Heart left ventricle (tissue), 13 donors: ENCODE measurements around the gene TEAD1.

ENCODE experiments used
- CTCF ChIP-seq, 12 donors: fragments of 200-600 bp; sonication (generic) in 4 of 12; IDR thresholded peaks; one replicate each; pipeline versions ENCODE4 v1.5.0 to v1.8.0; 2018 to 2022; ENCODE audit warnings: antibody characterized with exemption in 12 of 12, mild to moderate bottlenecking in 5 of 12
- POLR2A ChIP-seq, 2 donors: fragments of 450-650 bp; IDR thresholded peaks; one replicate each; pipeline ENCODE4 v1.6.1; 2017; ENCODE audit warnings: antibody characterized with exemption in 2 of 2, mild to moderate bottlenecking in 2 of 2, moderate library complexity in 2 of 2
- donor health status: ischemic (EF 13 %, LVEDD 7.1; RV severe dilation, severe dysfunction).
- donor health status: DM: no; HTN: yes; CAD: no.
- donor health status: DM: no; HTN: no; CAD: no.
- donor health status: ischemic (EF 25% LVEDD 6.9; RV normal size, moderate dysfunction).
- donor health status: ischemic (EF 25% LVEDD 5.7; RV mildly dilated, moderate dysfunction).
- donor health status: ischemic (EF 35%, LVEDD 5.7; RV mildly dilated, moderate dysfunction).
- donor health status: nonischemic (EF 11% LVEDD 7.7; RV severe dilation, severe dysfunction).
- donor health status: DM: yes; HTN: yes; CAD: no.
- donor health status: PGD.
- donor health status: ischemic (EF 29% LVEDD 5.4; RV normal size, mild dysfunction).
- donor health status: nonischemic (EF 23%, LVEDD 6.1; RV moderate dilation, normal function).

- TF ChIP-seq CTCF (IDR thresholded peaks at IDR 0.05) (no peak), POLR2A (IDR thresholded peaks at IDR 0.05) (no peak)
Observed at GRCh38 chr11:12750181-12750580, 76.0 kb downstream of the TEAD1 start.
